Sigmoid colon (tissue), 7 donors: ENCODE measurements around the gene SLC16A5. TPM values are rescaled to one million over a fixed set of nuclear protein-coding genes. Genes with fewer than 3 reads are reported as not detected.

Experiments
- DNase-seq: peaks from one replicate; pipeline ENCODE4 v3.0.0-alpha.2; 2019
- H3K27ac ChIP-seq, 4 donors: fragments of 200-600 bp; sonication (generic); one replicate each; pipeline ENCODE4 v1.5.1; 2016 to 2019; ENCODE audit warnings: mild to moderate bottlenecking in 1 of 4
- H3K27me3 ChIP-seq, 3 donors: fragments of 200-600 bp; sonication (generic); one replicate each; pipeline ENCODE4 v1.5.1; 2019; ENCODE audit warnings: mild to moderate bottlenecking in 1 of 3
- H3K36me3 ChIP-seq, 4 donors: fragments of 200-600 bp; sonication (generic); one replicate each; pipeline ENCODE4 v1.5.1; 2016 to 2019
- H3K4me1 ChIP-seq, 4 donors: fragments of 200-600 bp; sonication (generic); one replicate each; pipeline ENCODE4 v1.5.1; 2017 to 2019
- H3K4me3 ChIP-seq, 4 donors: fragments of 200-600 bp; sonication (generic); one replicate each; pipeline ENCODE4 v1.5.1; 2017 to 2019; ENCODE audit warnings: mild to moderate bottlenecking in 2 of 4, moderate library complexity in 1 of 4
- H3K9me3 ChIP-seq, 4 donors: fragments of 200-600 bp in 3 of 4; sonication (generic) in 3 of 4; one replicate each; pipeline versions ENCODE4 v1.5.1 to v1.6.1; 2013 to 2019
- EP300 ChIP-seq, 4 donors: sonication (generic); formaldehyde crosslinking; IDR thresholded peaks; one replicate each; pipeline ENCODE4 v1.6.1; 2017; ENCODE audit warnings: antibody characterized with exemption in 4 of 4
- POLR2A ChIP-seq, 2 donors: fragments of 450-650 bp; IDR thresholded peaks; one replicate each; pipeline ENCODE4 v1.6.1; 2016; ENCODE audit warnings: antibody characterized with exemption in 2 of 2, mild to moderate bottlenecking in 2 of 2, moderate library complexity in 2 of 2
- POLR2AphosphoS5 ChIP-seq, 4 donors: sonication (generic); formaldehyde crosslinking; IDR thresholded peaks; one replicate each; pipeline ENCODE4 v1.6.1; 2017; ENCODE audit warnings: antibody characterized with exemption in 4 of 4
- WGBS, 2 donors: extraction: QIAGEN DNeasy Blood & Tissue Kit; methylation state at CpG; one replicate each; pipeline ENCODE4 v1.1.7; 2013; 5-methylcytosine and 5-hydroxymethylcytosine counted together
- intact Hi-C: fragments of 100-400 bp; cut with DNase I; formaldehyde crosslinking; loops from one replicate; pipeline ENCODE4 v1.15.1; 2023
- polyA plus RNA-seq, 3 donors: library from polyadenylated mRNA; stranded (reverse); fragments of 200-250 nt; gene quantifications; one replicate each; pipeline ENCODE4 v1.2.3, GENCODE V29; 2013
- total RNA-seq, 4 donors: library from RNA; depleted of rRNA; stranded (reverse); fragments of >200 nt; gene quantifications; one replicate each; pipeline ENCODE4 v1.1.0, GENCODE V29; 2016
- TF ChIP-seq, protein P1 (sequence below), 4 experiments: fragments of 450-650 bp in 3 of 4; fragments of 200-600 bp in 1 of 4; IDR thresholded peaks; one replicate each; pipeline ENCODE4 v1.5.1; 2016 to 2019; ENCODE audit warnings: antibody characterized with exemption in 4 of 4, mild to moderate bottlenecking in 3 of 4, moderate library complexity in 2 of 4
- donor health status: healthy with polysubstance abuse.
- donor health status: Bipolar disorder and iron deficiency.
- donor health status: healthy.

The SLC16A5 gene
- total and polyA plus RNA-seq, 7 donors = 2.6 to 31.1 (median 8.1) TPM

DNA sequence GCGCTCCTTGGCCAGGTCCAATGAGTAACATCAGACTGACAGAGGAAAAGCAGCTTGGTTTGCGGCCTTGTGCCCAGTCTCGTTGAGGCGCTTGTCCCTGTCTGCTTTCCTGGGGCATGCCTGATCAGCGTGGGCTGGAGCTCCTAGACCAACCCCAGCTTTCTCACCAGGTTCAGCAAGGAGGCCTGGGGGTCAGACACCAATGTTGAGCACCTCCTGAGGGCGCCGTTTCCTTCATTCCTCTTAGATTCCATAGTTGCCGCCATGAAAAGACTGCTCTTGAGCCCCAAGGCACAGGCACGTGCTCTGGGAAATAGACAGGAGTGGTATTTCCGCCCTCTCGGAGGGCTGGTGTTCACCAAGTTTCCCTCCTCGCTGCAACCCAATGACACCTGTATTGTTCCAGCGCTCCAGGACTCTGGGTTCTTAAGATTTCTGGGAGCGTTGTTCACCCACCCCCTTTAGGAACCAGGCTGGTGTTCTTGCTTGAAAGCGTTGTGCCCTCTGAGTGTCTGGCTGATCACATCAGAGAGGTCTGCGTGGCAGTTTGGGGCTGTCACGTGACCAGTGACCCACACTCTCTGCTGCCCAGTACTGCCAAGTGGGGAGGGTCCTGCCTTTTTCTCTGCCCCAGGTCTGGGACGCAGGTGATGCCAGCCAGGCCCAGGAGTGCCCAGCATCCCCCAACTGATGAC is 22.7 kb upstream of the SLC16A5 start:
- H3K4me1 ChIP-seq = peaks cover 0 to 8% (median 7%) of the 10 kb centered on the region in 4 donors
- no peaks in the 10 kb centered on the region for H3K9me3 ChIP-seq
- H3K27ac ChIP-seq = no peak overlapping the region
- H3K4me3 ChIP-seq = no peak overlapping the region
- TF ChIP-seq, protein P1, sequence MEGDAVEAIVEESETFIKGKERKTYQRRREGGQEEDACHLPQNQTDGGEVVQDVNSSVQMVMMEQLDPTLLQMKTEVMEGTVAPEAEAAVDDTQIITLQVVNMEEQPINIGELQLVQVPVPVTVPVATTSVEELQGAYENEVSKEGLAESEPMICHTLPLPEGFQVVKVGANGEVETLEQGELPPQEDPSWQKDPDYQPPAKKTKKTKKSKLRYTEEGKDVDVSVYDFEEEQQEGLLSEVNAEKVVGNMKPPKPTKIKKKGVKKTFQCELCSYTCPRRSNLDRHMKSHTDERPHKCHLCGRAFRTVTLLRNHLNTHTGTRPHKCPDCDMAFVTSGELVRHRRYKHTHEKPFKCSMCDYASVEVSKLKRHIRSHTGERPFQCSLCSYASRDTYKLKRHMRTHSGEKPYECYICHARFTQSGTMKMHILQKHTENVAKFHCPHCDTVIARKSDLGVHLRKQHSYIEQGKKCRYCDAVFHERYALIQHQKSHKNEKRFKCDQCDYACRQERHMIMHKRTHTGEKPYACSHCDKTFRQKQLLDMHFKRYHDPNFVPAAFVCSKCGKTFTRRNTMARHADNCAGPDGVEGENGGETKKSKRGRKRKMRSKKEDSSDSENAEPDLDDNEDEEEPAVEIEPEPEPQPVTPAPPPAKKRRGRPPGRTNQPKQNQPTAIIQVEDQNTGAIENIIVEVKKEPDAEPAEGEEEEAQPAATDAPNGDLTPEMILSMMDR (IDR thresholded peaks at IDR 0.05) = no peak
- TF ChIP-seq POLR2AphosphoS5 (IDR thresholded peaks at IDR 0.05) (no peak), POLR2A (IDR thresholded peaks at IDR 0.05) (no peak), EP300 (IDR thresholded peaks at IDR 0.05) (no peak)
- H3K36me3 ChIP-seq = peaks cover 20 to 53% (median 33%) of the 10 kb centered on the region in 4 donors
- WGBS, 2 donors = 95 to 96% methylated on average over 18 of the region's 18 CpGs
- intact Hi-C loops = loop anchor here (5.0 kb wide), 2 partner anchors 47 to 137 kb away; no protein-coding TSS in a partner anchor
- H3K27me3 ChIP-seq = no peaks in the 10 kb centered on the region
- no peak for DNase-seq

DNA sequence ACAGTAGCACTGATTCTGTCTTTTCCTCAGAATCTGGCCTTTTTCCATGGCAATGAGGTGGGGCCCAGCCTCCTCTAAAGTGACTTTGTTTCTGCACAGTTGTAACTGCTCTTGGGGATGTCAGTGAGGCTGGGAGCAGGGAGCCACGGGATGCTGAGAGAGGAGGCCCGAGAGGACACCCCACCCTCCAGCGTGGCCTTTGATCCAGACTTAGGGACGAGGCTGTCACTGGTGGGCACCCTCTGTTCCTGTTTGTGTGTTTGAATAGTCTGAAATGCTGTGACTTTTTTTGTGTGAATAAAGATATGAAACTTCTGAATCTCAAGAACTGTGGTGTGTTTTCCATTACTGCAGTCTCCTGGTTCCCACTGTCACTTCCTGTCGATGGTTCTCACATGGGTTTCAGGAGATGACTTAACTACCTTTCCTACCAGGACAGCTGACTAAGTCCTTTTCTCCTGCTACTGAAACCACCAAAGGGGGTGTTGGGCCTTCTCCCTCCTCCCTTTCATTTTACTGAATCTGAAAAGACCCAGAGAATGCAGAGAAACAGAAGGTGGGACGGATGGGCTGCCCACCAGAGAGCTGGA is 22.1 kb upstream of the SLC16A5 start:
- H3K36me3 ChIP-seq = peaks cover 20 to 50% (median 33%) of the 10 kb centered on the region in 4 donors

DNA sequence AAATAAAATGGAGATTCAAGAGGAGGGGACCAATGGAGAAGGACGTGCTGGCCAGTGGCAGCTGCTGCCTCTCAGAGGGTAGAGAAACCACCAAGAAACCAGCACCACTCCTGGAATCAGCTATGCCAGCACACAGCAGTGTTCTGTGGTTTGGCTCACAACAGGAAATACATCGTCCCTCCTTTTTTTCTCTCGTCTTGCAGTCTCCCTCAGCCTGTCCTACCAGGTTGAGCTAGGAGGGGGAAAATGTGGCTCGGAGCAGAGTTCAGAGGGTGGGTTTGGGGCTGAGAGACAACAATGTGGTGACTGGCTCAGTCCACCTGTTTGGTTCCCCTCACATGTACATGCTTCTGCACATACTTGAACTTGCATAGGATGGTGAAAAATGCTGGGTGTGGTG is 19.9 kb upstream of the SLC16A5 start:
- Histone ChIP-seq H3K27me3 (no peaks in the 10 kb centered on the region), H3K4me3 (no peak overlapping the region), H3K4me1 (no peaks in the 10 kb centered on the region), H3K27ac (no peak overlapping the region), H3K36me3 (peaks cover 10 to 28% (median 22%) of the 10 kb centered on the region in 4 donors), H3K9me3 (no peaks in the 10 kb centered on the region)
- WGBS, 2 donors = 41 to 75% methylated on average over 4 of the region's 4 CpGs
- DNase-seq = no peak
- TF ChIP-seq, protein P1 (IDR thresholded peaks at IDR 0.05) = no peak
- TF ChIP-seq POLR2AphosphoS5 (IDR thresholded peaks at IDR 0.05) (no peak), POLR2A (IDR thresholded peaks at IDR 0.05) (no peak), EP300 (IDR thresholded peaks at IDR 0.05) (no peak)
- intact Hi-C loops = no loop called here

More for the DNA sequence above, 22.1 kb upstream of the SLC16A5 start:
- H3K4me3 ChIP-seq = no peak overlapping the region
- intact Hi-C loops = no loop called here
- no peaks in the 10 kb centered on the region for H3K27me3 ChIP-seq
- peaks cover 0 to 2% (median under 1%) of the 10 kb centered on the region in 4 donors for H3K4me1 ChIP-seq
- WGBS, 2 donors = 76% methylated on average over 6 of the region's 6 CpGs
- H3K9me3 ChIP-seq = no peaks in the 10 kb centered on the region
- TF ChIP-seq POLR2AphosphoS5 (IDR thresholded peaks at IDR 0.05) (no peak), EP300 (IDR thresholded peaks at IDR 0.05) (no peak), POLR2A (IDR thresholded peaks at IDR 0.05) (no peak)
- TF ChIP-seq, protein P1 (IDR thresholded peaks at IDR 0.05) = no peak
- no peak overlapping the region for H3K27ac ChIP-seq
- no peak for DNase-seq

DNA sequence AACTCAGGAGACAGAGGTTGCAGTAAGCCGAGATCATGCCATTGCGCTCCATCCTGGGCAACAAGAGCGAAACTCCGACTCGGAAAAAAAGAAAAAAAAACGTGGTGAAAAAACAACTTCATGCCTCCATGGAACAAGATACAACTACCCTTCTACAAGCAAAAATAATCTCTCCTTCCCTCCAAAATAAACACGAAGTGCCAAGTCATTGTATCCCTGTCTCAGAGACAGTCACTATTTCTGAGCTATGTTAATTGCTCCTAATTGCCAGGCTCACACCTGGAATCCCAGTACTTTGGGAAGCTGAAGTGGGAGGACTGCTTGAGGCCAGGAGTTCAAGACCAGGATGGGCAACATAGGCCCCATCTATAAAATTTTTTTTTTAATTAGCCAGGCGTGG is 19.0 kb upstream of the SLC16A5 start:
- Histone ChIP-seq H3K4me1 (peaks cover 0 to 8% (median 6%) of the 10 kb centered on the region in 4 donors), H3K4me3 (no peak overlapping the region), H3K27ac (no peak overlapping the region), H3K9me3 (no peaks in the 10 kb centered on the region), H3K27me3 (no peaks in the 10 kb centered on the region), H3K36me3 (peaks cover 1 to 19% (median 13%) of the 10 kb centered on the region in 4 donors)
- 73 to 87% methylated on average over 8 of the region's 8 CpGs for WGBS, 2 donors
- TF ChIP-seq POLR2A (IDR thresholded peaks at IDR 0.05) = no peak
- TF ChIP-seq, protein P1 (IDR thresholded peaks at IDR 0.05) = no peak
- TF ChIP-seq POLR2AphosphoS5 (IDR thresholded peaks at IDR 0.05) = no peak
- TF ChIP-seq EP300 (IDR thresholded peaks at IDR 0.05) = no peak
- intact Hi-C loops = no loop called here
- no peak for DNase-seq
